ENCODE measurements around the gene AP4S1. TPM values are rescaled to one million over a fixed set of nuclear protein-coding genes. Genes with fewer than 3 reads are reported as not detected.
"Not testable (repeated sequence)": the region's sequence is repeated elsewhere in the genome, so short reads cannot be mapped to it uniquely, and the experiment has no call there.

Gene AP4S1
- total RNA-seq, 1 experiment from 2014 or later, result 6.4 TPM

DNA sequence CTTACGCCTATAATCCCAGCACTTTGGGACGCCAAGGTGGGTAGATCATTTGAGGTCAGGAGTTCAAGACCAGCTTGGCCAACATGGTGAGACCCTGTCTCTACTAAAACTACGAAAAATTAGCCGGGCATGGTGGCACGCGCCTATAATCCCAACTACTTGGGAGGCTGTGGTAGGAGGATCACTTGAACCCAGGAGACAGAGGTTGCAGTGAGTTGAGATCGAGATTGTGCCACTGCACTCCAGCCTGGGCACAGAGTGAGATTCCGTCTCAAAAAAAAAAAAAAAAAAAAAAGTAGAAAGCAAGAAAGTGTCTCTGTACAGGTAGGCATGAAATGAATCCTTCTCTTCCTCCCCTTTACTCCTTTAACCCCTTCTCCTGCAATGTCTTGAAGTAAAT is 70.4 kb downstream of the AP4S1 start:
- DNase-seq (ENCODE audit: low read depth, low spot score); in situ Hi-C loops (cut with HindIII; ENCODE audit: low pct_unique_long_range_greater_than_20kb, low sequenced_read_pairs): not testable (repeated sequence)

DNA sequence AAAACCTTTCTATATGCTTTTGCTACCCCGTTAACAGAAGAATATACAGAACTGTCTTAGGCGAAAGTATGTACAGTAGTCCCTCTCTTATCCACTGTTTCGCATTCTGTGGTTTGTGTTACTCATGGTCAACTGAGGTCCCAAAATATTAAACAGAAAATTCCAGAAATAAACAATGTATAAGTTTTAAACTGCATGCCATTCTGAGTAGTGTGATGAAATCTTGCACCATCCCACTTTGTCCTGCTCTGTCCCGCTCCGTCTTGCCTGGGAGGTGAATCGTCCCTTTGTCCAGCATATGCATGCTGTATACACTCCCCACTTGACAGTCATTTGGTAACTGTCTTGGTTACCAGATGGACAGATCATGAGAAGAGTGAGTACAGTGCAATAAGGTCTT is 70.8 kb downstream of the AP4S1 start:
- in situ Hi-C loops (cut with HindIII; ENCODE audit: low pct_unique_long_range_greater_than_20kb, low sequenced_read_pairs), result no loop called here
- DNase-seq (ENCODE audit: low read depth, low spot score), result peak; percentile 44

DNA sequence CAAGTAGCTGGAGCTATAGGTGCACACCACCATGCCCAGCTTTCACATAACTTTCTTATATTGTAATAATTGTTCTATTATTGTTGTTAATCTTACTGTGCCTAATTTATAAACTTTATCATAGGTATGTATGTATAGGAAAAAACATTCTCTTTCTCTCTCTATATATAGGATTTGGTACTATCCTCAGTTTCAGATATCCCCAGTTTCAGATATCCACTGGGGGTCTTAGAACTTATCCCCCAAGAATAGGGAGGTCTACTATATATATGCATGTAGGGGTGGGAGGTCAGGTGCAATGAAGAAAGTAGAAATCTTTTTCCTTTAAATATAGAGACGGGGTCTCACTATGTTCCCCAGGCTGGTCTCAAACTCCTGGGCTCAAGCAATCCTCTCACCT is 71.6 kb downstream of the AP4S1 start:
- no peak for DNase-seq (ENCODE audit: low read depth, low spot score)
- in situ Hi-C loops (cut with HindIII; ENCODE audit: low pct_unique_long_range_greater_than_20kb, low sequenced_read_pairs), result no loop called here

DNA sequence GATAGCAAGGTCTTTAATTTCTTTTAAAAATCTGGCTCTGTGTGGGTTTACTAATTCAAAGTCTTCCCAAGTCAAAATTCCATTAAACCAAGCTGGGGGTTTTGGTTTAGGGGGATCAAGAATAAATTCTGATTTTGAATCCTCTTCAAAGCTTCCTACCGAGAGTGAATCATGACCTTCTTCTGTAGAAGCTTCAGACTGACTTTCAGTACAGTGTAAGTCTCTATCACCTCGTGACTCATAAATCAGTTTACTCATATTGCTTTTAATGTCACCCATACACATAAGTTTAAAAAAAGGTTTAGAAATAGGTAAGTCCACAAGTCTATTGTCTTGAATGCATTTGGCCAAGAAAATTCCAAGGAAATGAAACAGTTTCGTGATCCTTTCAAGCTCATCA is 81.3 kb downstream of the AP4S1 start:
- in situ Hi-C loops (cut with HindIII; ENCODE audit: low pct_unique_long_range_greater_than_20kb, low sequenced_read_pairs), result no loop called here
- no peak for DNase-seq (ENCODE audit: low read depth, low spot score)

DNA sequence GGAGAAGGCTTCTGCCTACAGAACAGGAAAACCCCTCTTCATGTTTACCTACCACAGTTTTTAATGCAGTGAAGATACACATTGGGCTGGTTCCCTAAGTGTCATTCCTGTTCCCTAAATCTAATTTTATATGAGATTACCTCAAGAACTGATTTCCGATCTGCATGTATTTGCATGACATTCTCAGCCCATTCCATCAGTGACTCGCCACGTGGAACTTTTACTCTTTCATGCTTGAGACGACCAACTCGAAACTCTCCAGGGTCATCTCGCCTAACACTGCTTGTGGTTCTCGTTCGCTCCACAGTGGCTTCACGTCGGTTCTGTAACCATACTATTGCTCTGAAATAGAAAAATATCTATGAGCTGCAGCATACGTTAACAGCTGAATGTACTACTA is 83.8 kb downstream of the AP4S1 start:
- in situ Hi-C loops (cut with HindIII; ENCODE audit: low pct_unique_long_range_greater_than_20kb, low sequenced_read_pairs), result no loop called here
- DNase-seq (ENCODE audit: low read depth, low spot score), result no peak

DNA sequence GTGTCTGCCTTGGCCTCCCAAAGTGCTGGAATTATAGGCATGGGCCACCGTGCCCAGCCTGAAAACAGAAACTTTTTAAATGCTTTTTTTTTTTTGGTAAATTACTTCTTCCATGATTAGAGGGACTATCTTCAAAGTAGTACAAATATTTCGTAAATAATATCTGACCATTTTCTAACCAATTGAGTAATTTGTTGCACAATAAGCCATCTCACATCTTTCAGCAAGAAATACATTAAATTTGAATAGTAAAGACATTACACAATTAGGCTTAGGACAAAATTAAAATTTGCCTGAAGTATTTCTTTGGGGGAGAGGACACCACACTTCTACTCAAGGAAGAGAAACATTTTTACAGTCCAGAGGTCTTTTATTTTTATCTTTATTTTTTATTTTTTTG is 85.4 kb downstream of the AP4S1 start:
- in situ Hi-C loops (cut with HindIII; ENCODE audit: low pct_unique_long_range_greater_than_20kb, low sequenced_read_pairs), result no loop called here
- no peak for DNase-seq (ENCODE audit: low read depth, low spot score)

DNA sequence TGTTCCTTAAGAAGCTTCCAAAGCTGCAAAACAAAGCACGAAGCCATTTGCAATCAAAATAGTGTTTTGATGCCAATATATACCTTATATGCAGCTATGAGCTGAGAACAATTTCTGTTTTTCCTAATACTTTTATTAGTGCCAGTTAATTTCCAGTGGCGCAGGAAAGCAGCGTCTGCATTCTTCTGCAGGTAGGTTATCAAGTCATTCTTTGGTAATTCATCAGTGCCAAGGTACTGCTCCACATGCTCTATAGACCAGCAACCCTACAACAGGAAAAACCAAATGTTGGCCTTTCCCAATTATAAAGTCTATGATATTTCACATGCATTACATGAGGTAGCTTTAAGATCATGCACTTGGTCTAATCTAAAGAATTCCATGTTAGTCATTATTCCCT is 88.3 kb downstream of the AP4S1 start:
- in situ Hi-C loops (cut with HindIII; ENCODE audit: low pct_unique_long_range_greater_than_20kb, low sequenced_read_pairs), result no loop called here
- no peak for DNase-seq (ENCODE audit: low read depth, low spot score)

DNA sequence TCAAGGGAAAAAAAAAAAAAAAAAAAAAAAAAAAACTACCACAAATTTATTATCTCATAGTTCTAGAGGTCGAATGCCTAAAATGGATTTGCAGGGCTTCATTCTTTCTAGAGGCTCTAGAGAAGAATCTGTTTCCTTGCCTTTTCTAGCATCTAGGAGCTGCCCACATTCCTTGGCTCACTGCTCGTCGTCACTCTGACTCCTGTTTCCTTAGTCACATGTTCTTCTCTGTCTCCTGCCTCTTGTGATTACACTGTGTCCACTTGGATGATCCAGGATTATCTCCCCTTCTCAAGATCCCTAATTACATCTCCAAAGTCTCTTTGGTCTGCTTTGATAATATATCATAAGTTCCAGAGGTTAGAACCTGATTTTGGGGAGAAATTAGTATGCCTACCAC is 93.4 kb downstream of the AP4S1 start:
- DNase-seq (ENCODE audit: low read depth, low spot score), result peak; percentile 5
- in situ Hi-C loops (cut with HindIII; ENCODE audit: low pct_unique_long_range_greater_than_20kb, low sequenced_read_pairs), result no loop called here

DNA sequence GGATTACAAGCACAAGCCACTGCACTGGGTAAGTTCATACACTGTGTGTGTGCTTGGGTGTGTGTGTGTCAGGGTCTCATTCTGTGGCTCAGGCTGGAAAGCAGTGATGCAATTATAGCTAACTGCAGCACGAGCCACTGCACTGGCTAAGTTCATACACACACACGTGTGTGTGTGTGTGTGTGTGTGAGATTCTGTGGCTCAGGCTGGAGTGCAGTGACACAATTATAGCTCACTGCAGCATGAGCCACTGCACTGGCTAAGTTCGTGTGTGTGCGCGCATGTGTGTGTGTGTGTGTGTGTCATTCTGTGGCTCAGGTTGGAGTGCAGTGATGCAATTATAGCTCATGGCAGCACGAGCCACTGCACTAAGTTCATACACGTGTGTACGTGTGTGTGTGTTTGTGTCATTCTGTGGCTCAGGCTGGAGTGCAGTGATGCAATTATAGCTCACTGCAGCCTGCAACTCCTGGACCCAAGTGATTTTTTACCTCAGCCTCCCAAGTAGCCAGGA is 96.7 kb downstream of the AP4S1 start:
- DNase-seq (ENCODE audit: low read depth, low spot score), result no peak
- in situ Hi-C loops (cut with HindIII; ENCODE audit: low pct_unique_long_range_greater_than_20kb, low sequenced_read_pairs), result no loop called here

DNA sequence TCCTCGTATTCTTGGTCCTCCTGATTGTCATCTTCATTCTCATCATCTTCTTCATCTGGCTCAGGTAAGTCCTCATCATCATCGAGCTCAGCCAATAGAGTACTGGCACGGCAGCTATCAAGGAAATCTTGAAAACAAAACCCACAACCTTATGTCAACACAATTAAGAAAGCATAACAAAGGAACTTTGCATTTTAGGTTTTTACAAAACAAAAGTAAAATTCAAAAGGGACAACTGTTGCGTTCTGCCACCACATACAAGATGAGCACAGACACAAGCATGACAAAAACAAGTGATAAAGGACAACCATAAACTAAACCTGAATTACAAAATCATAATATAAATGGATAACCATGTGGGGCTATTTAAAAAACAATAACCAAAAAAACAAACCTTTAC is 97.5 kb downstream of the AP4S1 start:
- DNase-seq (ENCODE audit: low read depth, low spot score), result no peak

DNA sequence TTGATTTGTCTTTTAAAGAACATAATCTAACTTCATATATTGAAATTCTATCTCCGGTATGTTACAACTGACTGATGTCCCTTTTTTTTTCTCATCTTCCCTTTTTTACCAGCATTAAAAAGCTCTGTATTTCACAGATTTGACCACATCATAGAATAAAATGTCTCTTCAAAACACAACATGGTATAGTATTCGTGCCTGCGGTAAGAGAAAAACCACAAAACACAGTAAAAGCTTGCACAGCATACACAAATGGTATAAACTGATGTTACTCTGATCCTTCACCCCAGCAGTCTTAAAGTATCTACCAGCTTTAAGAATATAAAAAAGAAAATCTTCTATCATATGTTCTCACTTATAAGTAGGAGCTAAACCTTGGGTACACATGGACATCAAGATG is 98.7 kb downstream of the AP4S1 start:
- DNase-seq (ENCODE audit: low read depth, low spot score), result no peak
- in situ Hi-C loops (cut with HindIII; ENCODE audit: low pct_unique_long_range_greater_than_20kb, low sequenced_read_pairs), result no loop called here

More for the DNA sequence above, 97.5 kb downstream of the AP4S1 start:
- in situ Hi-C loops (cut with HindIII; ENCODE audit: low pct_unique_long_range_greater_than_20kb, low sequenced_read_pairs), result no loop called here

DNA sequence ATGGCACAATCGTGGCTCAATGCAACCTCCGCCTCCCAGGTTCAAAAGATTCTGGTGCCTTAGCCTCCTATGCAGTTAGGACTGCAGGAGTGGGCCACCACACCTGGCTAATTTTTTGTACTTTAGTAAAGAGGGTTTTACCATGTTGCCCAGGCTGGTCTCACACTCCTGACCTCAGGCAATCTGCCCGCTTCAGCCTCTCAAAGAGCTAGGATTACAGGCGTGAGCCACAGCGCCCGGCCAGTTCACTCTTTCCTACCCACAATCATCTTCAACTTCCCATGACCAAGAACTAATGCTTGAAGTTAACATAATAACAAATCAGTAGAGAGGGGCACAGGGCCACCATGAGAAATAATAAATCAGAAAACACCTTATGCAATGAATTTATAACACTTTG is 99.8 kb downstream of the AP4S1 start:
- in situ Hi-C loops (cut with HindIII; ENCODE audit: low pct_unique_long_range_greater_than_20kb, low sequenced_read_pairs), result no loop called here
- DNase-seq (ENCODE audit: low read depth, low spot score), result no peak

DNA sequence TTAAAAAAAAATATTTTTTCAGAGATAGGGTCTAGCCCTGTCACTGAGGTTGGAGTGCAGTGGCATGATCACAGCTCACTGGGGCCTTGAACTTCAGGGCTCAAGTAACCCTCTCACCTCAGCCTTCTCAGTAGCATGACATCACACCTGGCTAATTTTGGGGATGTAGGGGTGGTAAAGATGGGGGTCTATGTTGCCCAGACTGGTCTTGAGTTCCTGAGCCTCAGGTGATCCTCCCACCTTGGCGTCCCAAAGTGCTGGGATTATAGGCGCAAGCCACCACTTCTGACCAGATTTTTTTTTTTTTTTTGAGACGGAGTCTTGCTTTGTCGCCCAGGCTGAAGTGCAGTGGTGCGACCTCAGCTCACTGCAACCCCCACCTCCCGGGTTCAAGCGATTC is 101.2 kb downstream of the AP4S1 start:
- in situ Hi-C loops (cut with HindIII; ENCODE audit: low pct_unique_long_range_greater_than_20kb, low sequenced_read_pairs), result no loop called here
- DNase-seq (ENCODE audit: low read depth, low spot score), result no peak

DNA sequence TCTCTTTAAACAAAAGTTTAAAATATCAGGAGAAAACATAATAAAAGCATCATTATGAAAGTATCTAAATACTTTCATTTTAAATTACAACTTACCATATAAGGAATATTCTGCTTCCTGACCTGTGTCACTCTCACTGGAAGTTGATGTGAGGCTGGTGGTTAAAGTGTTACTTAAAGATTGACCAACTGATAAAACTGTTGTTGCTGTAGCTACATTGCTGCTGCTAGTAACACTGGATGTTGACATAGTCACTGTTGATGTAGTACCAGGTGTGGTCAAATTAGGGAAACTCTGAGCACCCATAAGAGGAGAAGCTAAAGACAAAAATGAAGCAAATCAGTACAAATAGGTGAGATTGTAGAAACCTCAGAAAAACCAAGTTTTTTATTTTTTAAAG is 102.2 kb downstream of the AP4S1 start:
- DNase-seq (ENCODE audit: low read depth, low spot score), result no peak
- in situ Hi-C loops (cut with HindIII; ENCODE audit: low pct_unique_long_range_greater_than_20kb, low sequenced_read_pairs), result no loop called here

DNA sequence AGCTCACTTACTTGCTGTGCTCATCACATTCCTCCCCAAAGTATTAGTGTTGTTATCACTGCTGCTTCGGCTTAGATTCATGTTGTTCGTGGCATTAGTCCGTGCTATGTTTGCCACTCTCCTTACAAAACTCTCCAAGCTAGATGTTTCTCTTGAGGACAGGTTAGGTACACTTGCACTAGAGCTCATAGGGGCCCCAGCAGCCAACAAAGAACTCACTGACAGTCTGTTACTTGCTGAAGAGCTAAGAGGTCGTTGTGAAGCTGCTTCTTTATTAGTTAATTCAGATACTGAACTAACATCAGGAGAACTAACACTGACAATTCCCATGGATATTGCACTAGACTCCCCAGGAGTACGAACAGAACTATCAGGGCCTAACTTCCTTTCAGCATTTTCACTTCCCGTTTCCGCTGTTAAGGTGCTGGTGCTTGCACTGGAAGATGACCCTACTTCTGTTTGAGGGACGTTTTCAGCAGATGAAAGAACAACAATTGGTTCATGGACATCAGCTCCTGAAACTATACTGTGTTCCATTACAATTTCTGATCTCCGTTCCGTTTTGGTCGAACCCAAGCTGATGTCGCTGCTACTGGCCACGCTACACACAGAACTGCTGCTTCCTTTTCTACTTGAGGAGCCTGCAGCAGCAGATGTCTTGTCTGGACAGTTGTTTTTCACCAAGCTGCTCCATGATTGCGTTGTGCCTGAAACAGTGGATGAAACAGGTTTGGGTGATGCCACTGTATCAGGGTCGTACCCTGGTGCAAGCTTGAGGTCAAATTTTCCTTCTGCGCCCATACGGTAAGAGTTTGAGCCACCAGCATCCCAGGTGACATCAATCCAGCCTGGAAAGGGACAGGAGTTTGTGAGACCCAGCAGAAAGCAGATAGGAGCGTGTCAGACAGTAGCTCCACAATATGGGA is 103.4 kb downstream of the AP4S1 start:
- DNase-seq (ENCODE audit: low read depth, low spot score), result no peak
- in situ Hi-C loops (cut with HindIII; ENCODE audit: low pct_unique_long_range_greater_than_20kb, low sequenced_read_pairs), result no loop called here

DNA sequence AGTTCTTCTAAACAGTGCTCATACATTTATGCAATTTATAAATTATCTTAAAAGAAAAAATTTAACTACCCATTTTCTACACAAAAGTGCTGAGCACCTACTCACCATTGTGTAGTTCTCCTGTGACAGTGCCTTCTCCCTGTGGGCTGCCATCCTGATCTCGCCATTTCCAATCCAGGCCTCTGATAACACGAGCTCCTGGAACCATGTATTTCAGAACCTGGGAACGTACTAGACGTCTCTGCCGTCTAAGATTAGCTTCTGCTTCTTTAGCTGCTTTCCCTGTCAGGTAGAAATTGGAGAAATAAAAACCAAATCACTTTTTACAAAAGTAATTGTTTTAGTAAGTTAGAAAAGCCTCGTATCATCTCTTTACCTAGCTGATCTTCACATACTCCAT is 107.7 kb downstream of the AP4S1 start:
- in situ Hi-C loops (cut with HindIII; ENCODE audit: low pct_unique_long_range_greater_than_20kb, low sequenced_read_pairs), result no loop called here
- DNase-seq (ENCODE audit: low read depth, low spot score), result no peak

DNA sequence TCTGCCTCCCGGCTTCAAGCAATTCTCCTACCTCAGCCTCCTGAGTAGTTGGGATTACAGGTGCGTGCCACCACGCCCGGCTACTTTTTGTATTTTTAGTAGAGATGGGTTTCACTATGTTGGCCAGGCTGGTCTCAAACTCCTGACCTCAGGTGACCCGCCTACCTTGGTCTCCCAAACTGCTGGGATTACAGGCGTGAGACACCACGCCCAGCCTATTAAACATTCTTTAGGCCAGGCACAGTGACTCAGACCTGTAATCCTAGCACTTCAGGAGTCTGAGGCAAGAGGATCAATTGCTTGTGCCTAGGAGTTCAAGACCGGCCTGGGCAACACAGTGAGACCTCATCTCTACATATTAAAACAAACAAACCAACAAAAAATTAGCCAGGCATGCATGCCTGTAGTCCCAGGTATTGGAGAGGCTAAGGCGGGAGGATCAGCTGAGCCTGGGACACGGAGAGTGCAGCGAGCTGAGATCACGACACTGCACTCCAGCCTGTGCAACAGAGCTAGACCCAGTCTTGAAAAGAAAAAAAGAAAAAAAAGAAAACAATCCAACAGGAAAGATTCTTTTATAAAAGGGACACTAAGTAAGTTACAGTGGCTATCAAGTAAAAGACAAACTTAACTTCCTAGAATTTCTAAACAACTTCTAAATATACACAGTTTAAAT is 111.9 kb downstream of the AP4S1 start:
- no peak for DNase-seq (ENCODE audit: low read depth, low spot score)
- in situ Hi-C loops (cut with HindIII; ENCODE audit: low pct_unique_long_range_greater_than_20kb, low sequenced_read_pairs), result no loop called here

DNA sequence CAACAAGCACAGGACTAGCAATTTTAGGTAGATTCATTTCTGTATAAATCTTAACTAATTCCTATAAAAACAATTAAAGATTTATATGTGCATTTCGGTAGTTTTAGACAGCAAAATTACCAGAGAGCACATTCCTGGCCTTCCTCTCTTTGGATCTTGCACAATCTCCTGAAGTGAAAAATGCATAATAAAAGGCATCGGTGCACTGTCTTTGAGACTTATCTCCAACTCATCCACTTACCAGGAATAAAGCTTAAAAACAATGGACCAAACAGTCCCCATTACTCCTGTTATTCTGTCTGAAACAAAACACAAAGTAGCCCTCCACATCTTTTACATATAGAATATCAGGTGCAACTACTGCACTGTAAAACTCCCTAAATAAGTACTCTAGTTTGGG is 112.9 kb downstream of the AP4S1 start:
- DNase-seq (ENCODE audit: low read depth, low spot score), result no peak
- in situ Hi-C loops (cut with HindIII; ENCODE audit: low pct_unique_long_range_greater_than_20kb, low sequenced_read_pairs), result no loop called here

DNA sequence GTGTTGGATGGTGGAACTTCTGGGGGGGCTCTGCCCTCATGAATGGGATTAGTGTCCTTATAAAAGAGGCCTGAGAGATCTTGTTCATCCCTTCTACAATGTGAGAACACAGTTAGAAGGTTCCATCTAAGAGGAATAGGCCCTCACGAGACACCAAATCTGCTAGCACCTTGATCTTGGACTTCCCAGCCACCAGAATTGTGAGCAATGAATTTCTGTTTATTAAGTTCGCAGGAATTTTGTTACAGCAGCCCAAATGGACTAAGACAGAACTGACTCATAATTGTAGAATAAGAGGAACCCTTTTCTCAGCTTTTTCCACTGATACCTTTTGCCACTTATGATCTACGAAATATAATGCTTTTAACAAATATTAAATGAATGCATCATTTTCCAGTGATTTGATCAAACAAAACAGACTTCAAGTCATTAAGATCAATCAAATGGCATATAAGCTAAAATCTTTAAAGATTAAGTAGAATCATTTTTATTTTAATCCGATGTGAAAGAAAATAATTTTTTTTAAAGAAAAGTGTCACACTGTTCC is 113.9 kb downstream of the AP4S1 start:
- in situ Hi-C loops (cut with HindIII; ENCODE audit: low pct_unique_long_range_greater_than_20kb, low sequenced_read_pairs), result no loop called here

More for the DNA sequence above, 113.9 kb downstream of the AP4S1 start:
- DNase-seq (ENCODE audit: low read depth, low spot score), result no peak

Measured in SK-MEL-5 (cell line).